Measurements from ENCODE around the gene A4GALT. TPM values are rescaled to one million over a fixed set of nuclear protein-coding genes. Genes with fewer than 3 reads are reported as not detected.
A peak's percentile ranks its signal among the peaks of the same experiment; 100 is the strongest.

Gene A4GALT
- total and polyA plus RNA-seq, 2 donors (not counting 1 experiment from before 2014, with no cell fraction given) = 0.09 to 6.1 TPM

DNA sequence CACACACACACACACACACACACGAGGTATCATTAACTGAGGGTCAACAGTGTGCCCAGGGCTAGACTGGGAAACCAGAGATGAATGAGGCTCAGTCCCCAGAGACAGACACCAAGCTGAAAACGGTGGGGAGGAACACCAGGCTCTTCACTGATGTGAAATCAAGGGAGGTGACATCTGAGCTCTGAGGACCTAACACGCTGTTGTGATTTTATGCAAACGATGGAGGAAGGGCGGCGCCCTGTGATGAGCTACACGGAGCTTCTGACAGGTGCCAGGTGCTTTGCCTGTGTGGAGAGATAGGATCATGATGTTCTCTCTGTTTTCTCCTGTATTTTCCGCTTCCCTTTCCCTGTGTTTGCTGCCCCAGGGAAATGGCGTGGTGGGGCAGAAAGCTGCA is 65.0 kb downstream of the A4GALT start:
- Histone ChIP-seq H3K4me1 (ENCODE audit: control insufficient read depth in 2 of 2, insufficient read depth in 2 of 2, low read length in 2 of 2) (peaks cover 35 to 48% of the 10 kb centered on the region in 2 donors), H3K4me2 (replicated peaks; ENCODE audit: low read depth, low read length, poor library complexity, severe bottlenecking) (peak overlapping the region; percentile 66), H3K4me3 (ENCODE audit: control extremely low read depth in 1 of 5, extremely low read depth in 1 of 5, insufficient read depth in 1 of 5, low read depth in 2 of 5, low read length in 4 of 5) (peak overlapping the region in 1 of 5 experiments; percentile 23), H3K36me3 (replicated peaks in 1 of 2; ENCODE audit: control extremely low read depth in 1 of 2, control insufficient read depth in 1 of 2, extremely low read depth in 1 of 2, insufficient read depth in 2 of 2, low read length in 1 of 2) (no peaks in the 10 kb centered on the region), H2AFZ (ENCODE audit: insufficient read depth, low read depth, low read length, poor library complexity, severe bottlenecking) (no peak overlapping the region), H4K20me1 (ENCODE audit: control insufficient read depth, insufficient read depth, low read length, poor library complexity, severe bottlenecking) (no peaks in the 10 kb centered on the region), H3K79me2 (ENCODE audit: control insufficient read depth, insufficient read depth, low read length) (peaks cover 11% of the 10 kb centered on the region), H3K9me3 (ENCODE audit: control extremely low read depth in 1 of 3, control insufficient read depth in 2 of 3, insufficient read depth in 1 of 3, low read length in 2 of 3) (no peaks in the 10 kb centered on the region), H3K27me3 (replicated peaks in 1 of 4; ENCODE audit: control extremely low read depth in 1 of 4, control insufficient read depth in 3 of 4, insufficient read depth in 4 of 4, low read length in 3 of 4) (no peaks in the 10 kb centered on the region), H3K9ac (ENCODE audit: low read length) (no peak overlapping the region), H3K27ac (ENCODE audit: low read length in 2 of 2) (peak overlapping the region; percentile 61 to 91)
- H3K27me3 Mint-ChIP-seq = no peaks in the 10 kb centered on the region
- ChIA-PET CTCF (interaction anchor here (0.7 to 2.3 kb wide), 12 partner anchors 8 to 212 kb away, joined by 3 to 23 read pairs (median 3); partner anchors contain the start of gene POLDIP3), POLR2A (interaction anchor here (0.6 to 2.8 kb wide), 11 partner anchors 9 to 575 kb away, joined by 3 to 16 read pairs (median 4); partner anchors contain the start of genes POLDIP3, TSPO and TTLL12)
- H3K27ac Mint-ChIP-seq = peak overlapping the region; percentile 94
- TF ChIP-seq CTCF (IDR thresholded peaks at IDR 0.05) = no peak
- no peak for TF ChIP-seq EZH2 (IDR thresholded peaks at IDR 0.05; ENCODE audit: borderline replicate concordance, insufficient read depth, low read depth, low read length, poor library complexity, severe bottlenecking)
- WGBS (ENCODE audit: insufficient coverage) = 0% methylated on average over 6 of the region's 9 CpGs
- peak overlapping the region; percentile 80 for H3K4me3 Mint-ChIP-seq
- H3K4me1 Mint-ChIP-seq = peaks cover 36% of the 10 kb centered on the region
- peak; percentile 92 for DNase-seq
- no peaks in the 10 kb centered on the region for H3K9me3 Mint-ChIP-seq (ENCODE audit: insufficient read depth)
- ATAC-seq (ENCODE audit: low read depth) = peak; percentile 95
- intact Hi-C loops (cut with micrococcal nuclease) = loop anchor here (5.0 kb wide), 1 partner anchor 202 kb away; the partner anchor contains the start of gene ARFGAP3

DNA sequence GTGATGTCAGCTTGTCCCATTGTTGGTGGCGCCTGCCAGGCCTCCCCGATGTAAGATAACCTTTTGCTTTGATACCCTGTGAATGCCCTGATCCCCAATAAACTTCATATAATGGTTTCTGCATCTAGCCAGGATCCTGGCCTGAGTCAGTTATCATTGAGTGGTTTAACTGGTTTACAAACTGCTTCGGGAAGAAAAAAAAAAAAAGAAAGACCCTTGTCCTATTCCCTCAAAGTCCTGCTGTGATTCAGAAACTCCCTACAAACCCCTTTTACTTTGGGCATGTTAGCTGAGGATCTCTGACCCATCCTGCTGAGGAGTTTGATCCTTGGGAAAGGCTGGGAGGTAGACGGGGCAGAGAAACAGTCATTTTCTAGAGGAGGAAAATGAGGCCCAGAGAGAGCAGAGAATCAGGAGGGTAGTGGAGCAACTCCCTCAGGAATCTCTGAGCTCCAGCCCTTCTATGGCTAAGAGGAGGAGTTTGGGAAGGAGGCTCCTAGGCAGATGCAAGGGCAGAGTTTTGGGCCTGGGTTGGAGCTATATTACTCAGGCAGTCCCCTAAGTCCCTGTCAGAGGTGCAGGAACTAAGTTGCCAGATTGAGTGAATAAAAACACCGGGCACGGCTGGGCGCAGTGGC is 66.1 kb downstream of the A4GALT start:
- no peak for TF ChIP-seq CTCF (IDR thresholded peaks at IDR 0.05)
- TF ChIP-seq EZH2 (IDR thresholded peaks at IDR 0.05; ENCODE audit: borderline replicate concordance, insufficient read depth, low read depth, low read length, poor library complexity, severe bottlenecking) = no peak
- no peaks in the 10 kb centered on the region for H4K20me1 ChIP-seq (ENCODE audit: control insufficient read depth, insufficient read depth, low read length, poor library complexity, severe bottlenecking)
- no peak overlapping the region for H3K9ac ChIP-seq (ENCODE audit: low read length)
- H3K4me1 ChIP-seq (ENCODE audit: control insufficient read depth in 2 of 2, insufficient read depth in 2 of 2, low read length in 2 of 2) = peaks cover 35 to 54% of the 10 kb centered on the region in 2 donors
- intact Hi-C loops (cut with micrococcal nuclease) = loop anchor here (5.0 kb wide), 1 partner anchor 203 kb away; the partner anchor contains the start of gene ARFGAP3
- H3K4me3 ChIP-seq (ENCODE audit: control extremely low read depth in 1 of 5, extremely low read depth in 1 of 5, insufficient read depth in 1 of 5, low read depth in 2 of 5, low read length in 4 of 5) = no peak overlapping the region
- Mint-ChIP-seq H3K27ac (peak overlapping the region; percentile 46), H3K9me3 (ENCODE audit: insufficient read depth) (no peaks in the 10 kb centered on the region), H3K27me3 (no peaks in the 10 kb centered on the region), H3K4me3 (no peak overlapping the region), H3K4me1 (peaks cover 38% of the 10 kb centered on the region)
- ChIA-PET POLR2A (interaction anchor here (0.5 to 2.8 kb wide), 2 partner anchors 12 to 39 kb away, joined by 4 to 16 read pairs; partner anchors contain the start of gene POLDIP3), CTCF (interaction anchor here (0.8 to 2.3 kb wide), 7 partner anchors 8 to 213 kb away, joined by 3 to 23 read pairs (median 3); no protein-coding TSS in a partner anchor)
- no peaks in the 10 kb centered on the region for H3K27me3 ChIP-seq (replicated peaks in 1 of 4; ENCODE audit: control extremely low read depth in 1 of 4, control insufficient read depth in 3 of 4, insufficient read depth in 4 of 4, low read length in 3 of 4)
- DNase-seq = no peak
- no peaks in the 10 kb centered on the region for H3K9me3 ChIP-seq (ENCODE audit: control extremely low read depth in 1 of 3, control insufficient read depth in 2 of 3, insufficient read depth in 1 of 3, low read length in 2 of 3)
- H3K36me3 ChIP-seq (replicated peaks in 1 of 2; ENCODE audit: control extremely low read depth in 1 of 2, control insufficient read depth in 1 of 2, extremely low read depth in 1 of 2, insufficient read depth in 2 of 2, low read length in 1 of 2) = no peaks in the 10 kb centered on the region
- H3K4me2 ChIP-seq (replicated peaks; ENCODE audit: low read depth, low read length, poor library complexity, severe bottlenecking) = peak overlapping the region; percentile 1
- H2AFZ ChIP-seq (ENCODE audit: insufficient read depth, low read depth, low read length, poor library complexity, severe bottlenecking) = no peak overlapping the region
- 100% methylated on average over 4 of the region's 7 CpGs for WGBS (ENCODE audit: insufficient coverage)
- ATAC-seq (ENCODE audit: low read depth) = no peak
- no peak overlapping the region for H3K27ac ChIP-seq (ENCODE audit: low read length in 2 of 2)
- peaks cover 20% of the 10 kb centered on the region for H3K79me2 ChIP-seq (ENCODE audit: control insufficient read depth, insufficient read depth, low read length)
